Kidney tubule cell (primary cell): ENCODE measurements around the gene POLR2E.
A peak's percentile ranks its signal among the peaks of the same experiment; 100 is the strongest.
"Not testable (repeated sequence)": the region's sequence is repeated elsewhere in the genome, so short reads cannot be mapped to it uniquely, and the experiment has no call there.

Experiments
- DNase-seq: peaks from one replicate; pipeline ENCODE4 v3.0.0-alpha.2; 2018; ENCODE audit warnings: low spot score

Gene POLR2E

DNA sequence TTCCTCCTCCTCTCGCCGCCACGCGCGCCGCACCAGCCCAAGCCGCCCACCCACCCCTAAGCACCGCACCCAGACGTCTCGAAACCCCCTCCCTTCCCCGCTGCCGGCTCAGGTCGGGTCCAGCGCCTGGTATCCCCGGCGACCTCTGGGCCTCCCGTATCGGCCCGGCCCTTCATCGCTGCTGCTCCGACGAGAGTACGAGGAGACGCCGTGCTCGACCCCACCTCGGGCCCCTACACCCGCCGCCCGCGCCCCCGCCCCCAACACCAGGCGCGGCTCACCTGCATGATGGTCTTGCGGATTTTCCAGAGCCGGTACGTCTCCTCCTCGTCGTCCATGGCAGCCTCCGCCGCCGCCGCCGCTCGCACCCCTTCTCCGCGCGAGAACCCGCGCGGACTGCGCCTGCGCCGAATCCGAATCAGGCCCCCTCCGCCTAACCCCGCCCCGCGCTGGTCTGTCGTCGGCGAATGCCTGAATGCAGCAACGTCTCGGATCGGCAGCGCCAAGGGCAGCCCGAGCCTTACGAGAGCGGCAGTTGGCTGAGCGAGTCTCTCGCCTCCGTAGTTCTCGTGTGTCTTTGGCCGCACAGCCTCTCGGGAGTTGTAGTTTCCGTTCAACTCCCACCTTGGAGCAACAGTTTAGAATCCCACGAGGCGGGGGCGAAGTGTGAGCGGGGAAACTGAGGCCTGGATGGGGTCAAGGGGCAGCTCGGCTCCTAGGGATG lies at the start of gene POLR2E:
POLR2E (minus strand) TSS at position 398 of the 724 bp plus-strand sequence; CDS start at position 338, 60 bp downstream.
- DNase-seq: peak; percentile 98

DNA sequence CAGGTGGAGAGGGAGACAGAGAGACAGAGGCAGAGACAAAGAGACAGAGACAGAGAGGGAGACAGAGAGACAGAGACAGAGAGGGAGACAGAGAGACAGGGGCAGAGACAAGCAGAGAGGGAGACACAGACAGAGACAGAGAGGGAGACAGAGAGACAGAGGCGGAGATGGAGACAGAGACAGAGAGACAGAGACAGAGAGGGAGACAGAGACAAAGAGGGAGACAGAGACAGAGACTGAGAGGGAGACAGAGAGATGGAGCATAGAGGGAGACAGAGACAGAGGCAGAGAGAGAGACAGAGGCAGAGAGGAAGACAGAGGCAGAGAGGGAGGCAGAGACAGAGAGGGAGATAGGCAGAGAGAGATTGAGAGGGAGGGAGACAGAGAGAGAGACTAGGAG lies 49.6 kb upstream of the POLR2E start:
- DNase-seq: no peak

DNA sequence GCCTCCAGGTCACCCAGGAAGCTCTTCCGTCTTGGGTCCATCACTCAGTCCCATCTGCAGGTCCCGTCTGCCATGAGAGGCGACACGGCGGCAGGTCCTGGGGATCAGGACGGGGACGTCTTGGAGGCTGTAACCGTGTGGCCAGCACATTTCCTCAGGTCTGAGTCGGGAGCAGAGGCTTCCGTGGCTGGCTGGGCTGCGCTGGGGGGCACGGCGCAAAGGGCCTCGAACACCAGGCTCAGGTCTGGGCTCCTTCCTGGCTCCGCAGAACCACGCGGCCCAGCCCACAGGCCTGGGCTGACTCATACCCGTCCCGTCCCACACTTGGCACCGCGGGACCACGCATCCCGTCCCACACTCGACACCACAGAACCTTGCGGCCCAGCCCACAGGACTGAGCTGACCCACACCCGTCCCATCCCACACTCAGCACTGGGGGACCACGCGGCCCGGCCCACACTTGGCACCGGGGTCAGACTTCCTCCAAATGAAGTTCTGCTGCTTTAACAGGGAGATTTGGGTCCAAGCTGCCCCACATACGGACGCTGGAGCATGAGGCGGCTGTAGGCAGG lies 48.7 kb upstream of the POLR2E start:
- no peak for DNase-seq

DNA sequence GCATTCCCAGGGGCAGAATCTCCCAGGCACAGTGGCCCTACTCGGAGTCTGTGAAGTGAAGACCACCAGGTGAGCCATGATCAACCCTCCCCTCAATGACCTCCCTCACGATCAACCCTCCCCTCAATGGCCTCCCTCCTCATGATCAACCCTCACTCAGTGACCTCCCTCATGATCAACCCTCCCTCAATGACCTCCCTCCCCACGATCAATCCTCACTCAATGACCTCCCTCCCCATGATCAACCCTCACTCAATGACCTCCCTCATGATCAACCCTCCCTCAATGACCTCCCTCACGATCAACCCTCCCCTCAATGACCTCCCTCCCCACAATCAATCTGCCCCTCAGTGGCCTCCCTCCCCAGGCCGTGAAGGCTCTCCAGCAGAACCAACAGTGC lies 46.8 kb upstream of the POLR2E start:
- no peak for DNase-seq

DNA sequence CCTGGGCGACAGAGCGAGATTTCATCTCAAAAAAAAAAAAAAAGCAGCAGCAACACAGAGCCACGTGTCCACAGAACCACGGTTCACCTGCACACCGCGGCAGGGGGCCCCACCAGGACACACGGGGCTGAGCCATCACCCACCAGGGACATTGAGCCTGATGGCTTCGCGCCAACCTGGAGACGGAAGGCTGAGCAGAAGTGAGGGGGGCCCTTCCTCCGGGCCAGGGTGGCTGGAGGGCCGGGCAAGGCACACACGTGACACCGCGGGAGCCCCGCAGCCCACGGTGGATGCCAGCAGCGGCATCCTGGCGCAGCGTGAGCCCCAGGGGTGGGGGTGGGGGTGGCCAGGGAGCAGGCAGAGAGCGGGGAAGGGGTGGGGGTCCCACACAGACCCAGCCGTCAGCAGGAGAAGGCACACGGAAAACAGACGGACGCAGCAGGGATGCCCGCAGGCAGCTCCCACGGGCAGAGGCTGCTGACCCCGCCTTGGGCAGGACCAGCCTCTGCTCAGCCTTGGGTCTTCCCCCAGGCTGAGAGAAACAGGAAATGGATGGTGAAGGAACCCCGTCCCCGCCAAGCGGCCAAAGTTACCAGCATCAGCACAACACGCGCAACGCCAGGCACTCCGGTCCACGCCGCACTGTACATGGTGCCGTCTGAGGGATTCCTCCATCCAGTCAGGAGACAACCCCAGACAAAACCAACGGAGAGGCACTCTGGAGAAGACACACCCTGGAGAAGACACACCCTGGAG lies 45.3 kb upstream of the POLR2E start:
- no peak for DNase-seq

DNA sequence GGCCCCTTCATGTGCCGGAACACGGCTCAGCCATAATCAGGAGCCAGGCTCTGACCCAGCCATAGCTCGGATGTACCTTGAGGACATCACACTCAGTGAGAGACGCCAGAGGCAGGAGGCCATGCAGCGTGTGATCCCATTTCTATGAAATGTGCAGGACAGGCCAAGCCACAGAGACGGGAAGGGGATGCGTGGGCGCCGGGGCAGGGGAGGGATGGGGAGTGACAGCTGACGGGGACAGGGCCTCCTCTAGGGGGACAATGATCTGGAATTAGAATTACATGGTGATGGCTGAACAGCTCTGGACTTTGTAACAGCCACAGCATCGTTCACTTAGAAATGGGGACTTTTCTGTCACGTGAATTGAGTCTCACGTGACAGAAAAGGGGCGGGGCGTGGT lies 44.0 kb upstream of the POLR2E start:
- DNase-seq: no peak

DNA sequence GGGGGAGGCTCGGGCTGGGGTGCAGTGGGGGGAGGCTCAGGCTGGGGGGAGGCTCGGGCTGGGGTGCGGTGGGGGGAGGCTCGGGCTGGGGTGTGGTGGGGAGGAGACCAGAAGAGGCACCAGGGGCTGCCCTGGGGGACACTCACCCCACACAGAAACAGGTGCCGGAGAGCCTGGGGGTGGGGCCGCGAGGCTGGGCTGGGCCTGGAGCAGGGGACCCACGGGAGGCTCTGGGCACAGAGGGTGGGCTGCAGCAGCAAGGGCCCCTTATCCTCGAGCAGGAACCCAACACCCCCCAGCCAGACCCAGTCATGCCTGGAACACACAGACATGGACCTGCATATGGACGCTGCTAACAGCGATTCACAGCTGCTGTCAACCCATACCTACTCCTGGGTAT lies 42.9 kb upstream of the POLR2E start:
- no peak for DNase-seq

DNA sequence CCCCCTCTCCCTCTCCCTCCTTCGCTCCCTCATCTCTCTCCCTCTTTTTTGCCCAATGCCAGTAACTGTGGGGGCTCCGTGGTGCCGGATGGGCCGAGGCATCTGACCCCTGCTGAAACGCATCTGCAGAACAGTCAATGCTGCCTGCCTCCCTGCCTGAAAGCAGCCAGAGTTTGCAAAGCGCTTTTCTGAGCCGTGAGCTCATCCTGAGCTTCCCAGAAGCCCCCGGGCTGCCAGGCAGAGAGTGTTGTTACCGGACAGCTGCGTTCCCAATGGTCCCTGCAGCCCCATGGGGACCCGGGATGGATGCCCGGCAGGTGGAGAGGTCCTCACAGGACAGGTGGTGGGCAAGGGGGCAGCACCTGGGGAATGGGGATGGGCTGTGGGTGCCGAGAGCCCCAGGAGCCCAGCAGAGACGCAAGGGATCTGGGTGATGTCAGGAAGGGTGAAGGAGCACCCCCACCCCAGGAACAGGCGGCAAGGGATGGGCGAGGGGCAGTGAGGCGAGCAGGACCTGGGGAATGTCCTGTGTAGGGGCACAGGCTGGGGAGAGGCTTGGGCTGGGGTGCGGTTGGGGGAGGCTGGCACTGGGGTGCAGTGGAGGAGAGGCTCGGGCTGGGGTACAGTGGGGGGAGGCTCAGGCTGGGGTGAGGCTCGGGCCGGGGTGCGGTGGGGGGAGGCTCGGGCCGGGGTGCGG lies 41.6 kb upstream of the POLR2E start:
- no peak for DNase-seq

DNA sequence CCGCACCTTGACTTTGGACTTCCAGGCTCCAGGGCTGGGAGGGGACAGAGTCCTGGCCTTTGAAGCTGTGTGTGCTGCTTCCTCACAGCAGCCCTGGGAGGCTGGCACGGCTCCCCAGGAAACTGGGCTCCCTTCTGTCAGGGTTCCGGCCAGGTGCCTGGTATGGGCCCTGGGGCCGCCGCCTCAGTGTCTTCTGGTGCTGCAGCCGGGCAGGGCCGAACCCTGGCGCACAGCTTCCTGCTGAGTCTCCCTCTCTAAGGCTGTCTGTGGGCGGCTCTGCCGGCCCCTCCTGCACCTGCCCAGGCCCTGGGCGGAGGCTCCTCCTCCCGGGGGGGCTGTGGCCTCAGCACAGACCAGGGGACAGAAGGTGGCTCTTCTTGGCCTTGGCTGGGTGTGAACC lies 41.0 kb upstream of the POLR2E start:
- DNase-seq: no peak

DNA sequence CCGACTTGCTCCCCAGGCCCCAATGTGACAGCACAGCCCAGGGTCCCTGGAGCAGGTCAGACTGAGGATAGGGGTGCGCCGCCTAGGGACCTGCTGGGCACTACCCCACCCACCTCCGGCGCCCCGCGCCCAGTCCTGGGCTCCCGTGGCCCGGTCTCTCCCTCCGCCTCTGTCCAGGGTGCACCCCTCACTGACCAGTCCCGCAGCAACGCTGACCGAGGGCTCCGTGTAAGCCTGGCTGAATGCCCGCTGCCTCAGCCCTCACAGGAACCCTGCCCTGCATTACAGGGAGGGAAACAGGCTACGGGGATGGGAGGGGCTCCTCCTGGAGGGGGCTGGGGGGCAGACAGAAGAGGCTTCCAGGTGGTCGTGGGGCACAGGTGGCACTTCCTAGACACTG lies 40.3 kb upstream of the POLR2E start:
- no peak for DNase-seq

DNA sequence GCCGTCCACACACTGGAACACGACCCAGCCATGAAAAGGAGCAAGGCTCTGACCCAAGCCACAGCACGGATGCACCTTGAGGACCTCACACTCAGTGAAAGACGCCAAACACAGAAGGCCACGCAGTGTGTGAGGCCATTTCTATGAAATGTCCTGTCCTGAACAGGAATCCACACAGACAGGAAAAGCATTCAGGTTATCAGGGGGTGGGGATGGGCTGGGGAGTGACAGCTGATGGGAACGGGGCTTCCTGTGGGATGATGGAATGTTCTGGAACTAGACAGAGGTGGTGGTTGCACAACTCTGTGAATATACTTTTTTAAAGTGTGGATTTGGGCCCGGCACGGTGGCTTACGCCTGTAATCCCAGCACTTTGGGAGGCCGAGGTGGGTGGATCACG lies 39.3 kb upstream of the POLR2E start:
- no peak for DNase-seq

DNA sequence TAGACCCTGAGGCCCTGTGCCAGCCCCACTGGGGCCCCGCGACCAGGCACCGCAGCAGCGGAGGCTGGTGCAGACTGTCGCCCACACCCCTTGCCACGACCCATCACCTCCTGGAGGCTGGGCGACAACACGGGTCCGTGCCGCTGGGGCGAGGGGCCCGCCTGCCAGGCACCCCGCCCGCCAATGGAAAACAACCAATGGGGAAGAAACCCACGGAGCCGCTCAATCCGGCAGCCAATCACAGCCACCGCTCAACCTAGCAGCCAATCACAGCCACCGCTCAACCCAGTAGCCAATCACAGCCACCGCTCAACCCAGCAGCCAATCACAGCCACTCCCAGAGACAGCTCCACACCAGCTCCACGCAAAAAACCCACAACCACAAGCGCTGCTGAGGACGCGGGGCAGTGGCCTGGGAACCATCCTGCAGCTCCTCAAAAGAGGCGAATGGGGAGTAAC lies 38.3 kb upstream of the POLR2E start:
- DNase-seq: no peak

DNA sequence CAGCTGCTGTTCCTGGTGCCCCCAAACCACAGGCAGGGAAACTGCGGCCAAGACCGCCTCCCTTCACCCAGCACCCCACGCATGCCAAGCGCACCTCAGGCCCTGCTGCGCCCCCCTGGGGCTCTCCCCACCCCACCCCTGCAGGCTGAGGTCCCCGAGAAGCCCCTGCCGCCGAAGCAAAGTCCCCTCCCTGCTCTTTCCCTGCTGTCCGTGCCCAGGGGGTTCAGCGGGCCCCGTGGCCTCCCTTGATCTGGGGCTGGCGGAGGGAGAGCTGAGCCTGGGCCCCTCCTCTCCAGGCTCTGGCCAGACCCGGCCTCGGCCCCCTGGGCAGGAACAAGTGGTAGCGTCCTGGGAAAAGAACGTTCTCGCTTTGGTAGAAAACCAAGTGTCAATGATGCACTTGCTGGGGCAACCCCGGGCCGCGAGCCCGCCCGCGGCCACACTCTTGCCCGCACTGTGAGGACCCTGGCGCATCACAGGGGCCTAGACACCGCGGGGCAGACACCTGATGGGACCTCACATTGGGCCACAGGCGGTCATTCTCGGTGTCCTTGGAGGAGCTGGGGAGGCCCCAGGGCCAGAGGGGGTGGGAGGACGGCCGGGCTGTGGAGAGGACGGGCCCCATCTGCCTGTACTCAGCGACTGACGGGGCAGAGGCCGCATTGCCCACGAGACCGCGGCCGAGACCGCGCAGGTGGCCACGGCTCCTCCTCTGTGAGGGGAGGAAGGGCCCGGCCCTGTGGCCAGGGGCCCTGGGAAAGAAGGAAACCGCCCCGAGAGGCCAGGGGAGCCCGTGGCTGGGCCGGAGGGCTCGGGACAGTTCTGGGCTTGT lies 37.6 kb upstream of the POLR2E start:
- DNase-seq: no peak

DNA sequence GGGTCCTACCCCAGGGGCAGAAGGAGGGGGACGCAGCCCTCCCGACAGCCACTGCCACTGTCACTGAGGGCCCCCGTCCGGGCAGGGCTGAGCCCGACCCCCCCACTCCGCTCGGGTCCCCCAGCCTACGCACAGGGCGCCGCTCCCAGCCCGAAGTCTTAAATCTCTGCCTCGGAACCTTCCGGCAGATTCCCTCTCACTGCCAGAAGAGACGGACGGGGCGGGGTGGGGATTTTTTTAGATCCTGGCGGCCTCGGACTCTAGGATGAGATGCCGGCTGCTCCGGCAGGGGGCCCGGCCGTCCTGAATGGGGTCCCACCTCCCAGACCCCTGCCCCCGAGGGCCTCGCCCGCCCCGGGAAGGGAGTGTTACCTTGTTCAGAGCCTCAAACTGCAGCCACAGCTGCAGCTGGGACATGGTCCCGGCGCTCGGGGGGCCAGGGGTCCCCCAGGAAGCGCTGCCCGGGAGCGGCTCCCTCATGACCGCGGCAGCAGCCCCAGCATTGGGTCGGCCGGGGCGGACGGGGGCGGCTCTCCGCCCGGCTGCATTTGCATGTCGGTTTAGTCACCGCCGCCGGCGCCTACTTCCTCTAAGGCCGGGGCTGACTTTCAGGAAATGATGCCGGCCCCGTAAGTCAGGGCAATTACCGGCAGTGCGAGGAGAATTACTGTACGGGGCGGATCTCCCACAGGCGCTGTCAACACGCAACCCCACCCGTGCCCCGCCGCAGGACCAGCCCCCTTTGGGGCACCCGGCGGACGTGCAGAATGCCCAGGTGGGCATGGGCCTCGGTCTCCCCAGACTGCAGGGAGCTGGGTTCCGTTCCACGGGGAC lies 36.8 kb upstream of the POLR2E start:
- peak; percentile 86 for DNase-seq

DNA sequence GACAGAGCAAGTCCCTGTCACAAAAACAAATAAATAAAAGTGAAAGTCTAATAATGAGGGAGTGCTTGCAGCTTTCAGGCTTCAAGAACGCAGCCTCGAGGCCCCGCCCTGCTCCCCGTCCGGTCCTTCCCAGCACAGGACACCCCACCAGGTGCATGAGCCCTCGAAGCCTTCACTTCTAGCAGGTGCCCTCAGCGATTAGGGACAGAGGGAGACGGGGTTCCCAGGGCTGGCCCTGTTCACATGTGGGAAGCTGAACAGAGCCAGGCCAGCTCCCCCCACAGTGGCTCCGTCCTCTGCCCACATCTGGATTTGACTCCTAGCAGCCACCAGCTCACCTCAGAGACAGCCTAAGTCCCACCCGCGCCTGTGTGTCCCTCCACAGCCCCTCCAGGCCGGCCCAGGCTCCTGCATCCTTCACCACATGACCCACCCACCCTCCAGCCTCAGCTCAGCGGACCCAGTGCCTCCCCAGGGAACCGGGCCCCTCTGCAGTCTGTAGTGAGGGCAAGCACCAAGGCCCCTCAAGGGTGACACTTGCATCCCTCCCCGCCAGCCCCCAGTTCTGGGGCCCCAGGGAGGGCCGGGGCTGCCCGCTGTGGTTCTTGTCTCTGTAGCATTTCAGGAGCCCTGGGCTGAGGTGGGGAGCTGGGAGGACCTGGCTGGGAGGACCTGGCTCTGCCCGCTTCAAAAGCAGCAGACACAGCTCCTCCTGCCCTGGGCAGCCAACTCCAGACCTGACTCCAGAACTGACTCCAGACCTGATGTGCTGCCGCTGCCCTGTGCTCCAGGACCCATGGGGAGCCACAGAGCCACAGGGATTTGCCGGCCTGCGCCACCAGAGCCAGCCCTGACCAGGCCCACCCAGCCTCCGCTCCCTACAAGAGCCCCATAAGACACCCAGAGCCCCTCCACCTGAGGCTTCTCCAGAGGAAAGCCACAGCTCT lies 35.9 kb upstream of the POLR2E start:
- DNase-seq: no peak

DNA sequence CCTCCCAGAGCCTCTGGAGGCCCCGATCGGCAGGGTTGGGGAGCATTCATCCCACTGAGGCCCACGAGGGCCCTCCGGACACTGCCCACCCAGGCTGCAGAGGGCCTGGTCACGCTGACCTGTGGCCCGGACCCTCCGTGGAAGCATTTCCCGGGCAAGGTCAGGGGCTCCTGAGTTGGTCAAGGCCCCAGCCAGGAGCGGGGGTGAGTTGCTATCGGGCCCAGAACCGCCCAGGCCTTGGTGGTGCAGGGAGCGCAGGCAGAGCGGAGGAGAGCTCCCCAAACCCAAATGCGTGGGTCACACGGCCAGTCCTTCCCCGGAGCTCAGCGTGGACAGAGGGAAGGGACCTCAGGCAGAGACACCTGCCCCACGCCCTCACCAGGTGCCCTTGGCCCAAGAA lies 34.4 kb upstream of the POLR2E start:
- no peak for DNase-seq

DNA sequence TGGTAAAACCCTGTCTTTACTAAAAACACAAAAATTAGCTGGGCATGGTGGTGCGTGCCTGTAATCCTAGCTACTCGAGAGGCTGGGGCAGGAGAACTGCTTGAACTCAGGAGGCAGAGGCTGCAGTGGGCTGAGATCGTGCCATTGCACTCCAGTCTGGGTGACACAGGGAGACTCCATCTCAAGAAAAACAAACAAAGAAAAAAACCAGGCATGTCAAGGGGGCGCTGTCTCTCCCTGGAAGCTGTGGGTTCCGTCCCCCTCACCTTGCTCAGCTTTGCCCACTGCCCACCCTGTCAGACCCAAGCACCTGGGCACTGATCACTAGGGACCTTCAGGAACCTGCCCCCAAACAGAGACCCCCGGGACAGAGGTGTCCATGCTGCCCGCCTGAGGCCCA lies 33.9 kb upstream of the POLR2E start:
- DNase-seq: not testable (repeated sequence)

DNA sequence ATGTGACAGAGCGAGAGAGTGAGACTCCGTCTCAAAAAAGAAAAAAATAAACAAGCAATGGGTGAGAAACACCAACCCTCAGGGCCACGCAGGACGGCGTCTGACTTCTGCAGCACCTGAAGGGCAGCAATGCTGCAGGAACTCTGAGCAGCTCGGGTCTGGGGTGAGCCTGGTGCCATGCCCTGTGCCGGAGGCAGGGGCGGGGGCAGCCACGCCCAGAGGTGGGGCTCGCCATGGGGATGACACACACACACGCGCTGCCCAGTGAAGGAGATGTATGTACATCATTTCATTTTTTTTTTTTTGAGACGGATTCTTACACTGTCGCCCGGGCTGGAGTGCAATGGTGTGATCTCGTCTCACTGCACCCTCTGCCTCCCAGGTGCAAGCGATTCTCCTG lies 32.9 kb upstream of the POLR2E start:
- DNase-seq: no peak

DNA sequence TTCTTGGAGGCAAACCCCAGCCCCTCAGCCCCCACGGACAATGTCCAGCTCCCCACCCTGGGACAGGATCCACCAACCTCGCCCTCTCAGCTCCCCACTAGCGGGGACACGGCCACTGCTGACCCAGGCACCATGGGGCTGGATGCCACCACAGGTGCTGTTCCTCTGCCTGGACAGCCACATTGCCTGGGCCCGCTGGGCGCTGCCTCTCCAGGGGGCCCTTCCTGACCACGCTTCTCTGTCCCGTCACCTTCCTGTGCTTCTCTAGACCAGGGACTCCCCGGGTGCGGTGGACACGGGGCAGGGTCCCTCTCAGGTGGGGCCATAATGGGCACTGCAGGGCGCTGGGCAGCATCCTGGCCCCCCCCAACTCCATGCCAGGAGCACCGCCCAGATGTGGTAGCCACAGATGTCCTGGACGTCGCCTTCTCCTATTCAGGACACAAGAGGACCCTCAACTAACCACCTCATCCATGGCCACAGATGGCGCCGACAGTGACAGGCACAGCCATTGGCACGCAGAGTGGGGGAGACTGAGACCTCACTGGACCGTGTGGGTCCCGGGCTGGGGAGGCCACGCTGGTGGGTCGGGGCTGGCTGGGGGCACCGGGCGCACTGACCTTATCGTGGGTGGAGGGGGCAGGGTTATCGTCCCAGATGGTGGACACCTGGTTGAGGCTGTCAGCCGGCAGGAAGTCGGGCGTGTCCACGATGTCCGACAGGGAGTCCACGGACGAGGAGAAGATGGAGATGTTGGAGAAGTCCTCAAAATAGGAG lies 32.0 kb upstream of the POLR2E start:
- no peak for DNase-seq
